H9 (cell line): ENCODE data around the gene SPZ1. TPM values are rescaled to one million over a fixed set of nuclear protein-coding genes. Genes with fewer than 3 reads are reported as not detected.
"Not testable (repeated sequence)": the region's sequence is repeated elsewhere in the genome, so short reads cannot be mapped to it uniquely, and the experiment has no call there.

ENCODE experiments used
- DNase-seq: peaks from one replicate; pipeline ENCODE4 v3.0.0-alpha.2; 2017
- H2AFZ ChIP-seq: one replicate; pipeline ENCODE4 v1.6.1; 2013; ENCODE audit warnings: mild to moderate bottlenecking, low read length, control low read depth, moderate library complexity
- H2AK5ac ChIP-seq: 2 replicates; pipeline ENCODE4 v1.6.1; 2013; ENCODE audit warnings: low read length, control low read depth, mixed read lengths; ENCODE audit not compliant: insufficient read length
- H2BK120ac ChIP-seq: one replicate; pipeline ENCODE4 v1.6.1; 2013; ENCODE audit warnings: low read depth, mild to moderate bottlenecking, low read length, control low read depth, inconsistent platforms; ENCODE audit not compliant: poor library complexity, severe bottlenecking
- H2BK12ac ChIP-seq: 2 replicates; pipeline ENCODE4 v1.6.1; 2013; ENCODE audit warnings: low read length, control low read depth, mixed read lengths, low read depth; ENCODE audit not compliant: insufficient read length
- H2BK15ac ChIP-seq: 2 replicates; pipeline ENCODE4 v1.6.1; 2013; ENCODE audit warnings: low read depth, low read length, control low read depth
- H2BK20ac ChIP-seq: one replicate; pipeline ENCODE4 v1.6.1; 2013; ENCODE audit warnings: low read depth, mild to moderate bottlenecking, low read length, control low read depth, inconsistent platforms; ENCODE audit not compliant: poor library complexity, severe bottlenecking
- H2BK5ac ChIP-seq: 2 replicates; pipeline ENCODE4 v1.6.1; 2013; ENCODE audit warnings: low read length, control low read depth, mixed read lengths; ENCODE audit not compliant: insufficient read length
- H3K14ac ChIP-seq: 2 replicates; pipeline ENCODE4 v1.6.1; 2013; ENCODE audit warnings: low read length, control low read depth; ENCODE audit not compliant: insufficient read depth
- H3K18ac ChIP-seq: 2 replicates; pipeline ENCODE4 v1.6.1; 2013; ENCODE audit warnings: low read depth, mild to moderate bottlenecking, mixed read lengths, low read length, control low read depth; ENCODE audit not compliant: insufficient read length
- H3K23ac ChIP-seq: 2 replicates; pipeline ENCODE4 v1.6.1; 2013; ENCODE audit warnings: low read length, control low read depth, mixed read lengths, low read depth; ENCODE audit not compliant: insufficient read length
- H3K23me2 ChIP-seq: 2 replicates; pipeline ENCODE4 v1.6.1; 2013; ENCODE audit warnings: low read depth, mild to moderate bottlenecking, mixed read lengths, low read length, control low read depth; ENCODE audit not compliant: insufficient read length, poor library complexity, severe bottlenecking
- H3K27ac ChIP-seq: 2 replicates; pipeline ENCODE4 v1.5.1; 2013; ENCODE audit warnings: low read length, control low read depth, mixed read lengths, low read depth; ENCODE audit not compliant: insufficient read length
- H3K27me3 ChIP-seq: 2 replicates; pipeline ENCODE4 v1.6.1; 2013; ENCODE audit warnings: low read length, control low read depth, inconsistent platforms; ENCODE audit not compliant: insufficient read depth
- H3K4ac ChIP-seq: 2 replicates; pipeline ENCODE4 v1.6.1; 2013; ENCODE audit warnings: low read depth, mild to moderate bottlenecking, control low read depth, inconsistent platforms, low read length, moderate library complexity
- H3K4me1 ChIP-seq: 2 replicates; pipeline ENCODE4 v1.6.1; 2013; ENCODE audit warnings: low read length, control low read depth, inconsistent platforms; ENCODE audit not compliant: insufficient read depth
- H3K4me2 ChIP-seq: 2 replicates; pipeline ENCODE4 v1.6.1; 2013; ENCODE audit warnings: low read length, control low read depth, mixed read lengths; ENCODE audit not compliant: insufficient read length, insufficient read depth
- H3K56ac ChIP-seq: 2 replicates; pipeline ENCODE4 v1.6.1; 2013; ENCODE audit warnings: low read depth, mild to moderate bottlenecking, mixed read lengths, low read length, control low read depth; ENCODE audit not compliant: insufficient read length
- H3K79me1 ChIP-seq: 2 replicates; pipeline ENCODE4 v1.6.1; 2013; ENCODE audit warnings: low read depth, mild to moderate bottlenecking, moderate library complexity, low read length, control low read depth, inconsistent platforms; ENCODE audit not compliant: insufficient read depth, poor library complexity, severe bottlenecking
- H3K79me2 ChIP-seq: 2 replicates; pipeline ENCODE4 v1.6.1; 2013; ENCODE audit warnings: low read length, control low read depth, inconsistent platforms; ENCODE audit not compliant: insufficient read depth
- H3K9ac ChIP-seq: 2 replicates; pipeline ENCODE4 v1.6.1; 2013; ENCODE audit warnings: low read length, control low read depth, mixed read lengths; ENCODE audit not compliant: insufficient read length; ENCODE audit errors: extremely low read depth
- H3K9me3 ChIP-seq: one replicate; pipeline ENCODE4 v1.6.1; 2013; ENCODE audit warnings: low read depth, low read length, inconsistent platforms; ENCODE audit not compliant: control insufficient read depth
- H3T11ph ChIP-seq: one replicate; pipeline ENCODE4 v1.6.1; 2013; ENCODE audit warnings: mild to moderate bottlenecking, low read length, control low read depth, inconsistent platforms
- H4K20me1 ChIP-seq: one replicate; pipeline ENCODE4 v1.6.1; 2013; ENCODE audit not compliant: control insufficient read depth, insufficient read length, insufficient read depth
- H4K5ac ChIP-seq: 2 replicates; pipeline ENCODE4 v1.6.1; 2013; ENCODE audit warnings: low read depth, mild to moderate bottlenecking, mixed read lengths, low read length, control low read depth; ENCODE audit not compliant: insufficient read length
- H4K8ac ChIP-seq: replicated peaks from 2 replicates; pipeline ENCODE4 v1.6.1; 2013; ENCODE audit warnings: low read length, control low read depth, mixed read lengths, low read depth; ENCODE audit not compliant: insufficient read length
- H4K91ac ChIP-seq: 2 replicates; pipeline ENCODE4 v1.6.1; 2013; ENCODE audit warnings: low read depth, mild to moderate bottlenecking, moderate library complexity, mixed read lengths, low read length, control low read depth; ENCODE audit not compliant: insufficient read length
- H3K27ac Mint-ChIP-seq, 3 experiments: 2 replicates in 2 of 3; 3 replicates in 1 of 3; pipeline ENCODE4 v1.8.0; 2020 to 2021; ENCODE audit warnings: mixed read lengths in 3 of 3, mild to moderate bottlenecking in 1 of 3, moderate library complexity in 1 of 3
- H3K27me3 Mint-ChIP-seq: 2 replicates; pipeline ENCODE4 v1.8.0; 2021; ENCODE audit warnings: low read depth, mild to moderate bottlenecking, moderate library complexity, mixed read lengths
- H3K36me3 Mint-ChIP-seq, 3 experiments: 2 replicates in 2 of 3; 3 replicates in 1 of 3; pipeline ENCODE4 v1.8.0; 2020 to 2021; ENCODE audit warnings: low read depth in 3 of 3, mixed read lengths in 3 of 3; ENCODE audit not compliant: insufficient read depth in 1 of 3
- H3K4me1 Mint-ChIP-seq, 2 experiments: 2 replicates each; pipeline ENCODE4 v1.8.0; 2020; ENCODE audit warnings: mixed read lengths in 2 of 2
- H3K4me3 Mint-ChIP-seq, 2 experiments: 2 replicates in 1 of 2; 3 replicates in 1 of 2; pipeline ENCODE4 v1.8.0; 2020 to 2021; ENCODE audit warnings: mild to moderate bottlenecking in 2 of 2, mixed read lengths in 2 of 2, moderate library complexity in 1 of 2
- H3K9me3 Mint-ChIP-seq, 2 experiments: 2 replicates in 1 of 2; 3 replicates in 1 of 2; pipeline ENCODE4 v1.8.0; 2020; ENCODE audit warnings: mild to moderate bottlenecking in 2 of 2, mixed read lengths in 2 of 2, moderate library complexity in 1 of 2
- WGBS: extraction: QIAGEN DNeasy Blood & Tissue Kit; methylation state at CpG from one replicate; pipeline ENCODE4 v1.1.7; 2013; ENCODE audit warnings: missing lambda C conversion rate, low lambda C conversion rate, mixed read lengths; ENCODE audit not compliant: insufficient read length; ENCODE audit errors: extremely low coverage; 5-methylcytosine and 5-hydroxymethylcytosine counted together
- total RNA-seq: library from RNA; stranded (reverse); gene quantifications from 2 replicates; pipeline ENCODE4 v1.2.1, GENCODE V29; 2021

Gene SPZ1
- total RNA-seq, 1 experiment from 2014 or later: not detected

- not testable (repeated sequence) for H2AK5ac ChIP-seq, H3K4ac ChIP-seq, H3K4me1 ChIP-seq, H2BK120ac ChIP-seq, H3T11ph ChIP-seq, H3K4me3 Mint-ChIP-seq, H3K18ac ChIP-seq, H4K20me1 ChIP-seq, H2BK20ac ChIP-seq, H3K56ac ChIP-seq, H4K5ac ChIP-seq, H3K27me3 Mint-ChIP-seq, H3K27ac ChIP-seq, H3K9me3 ChIP-seq, H4K91ac ChIP-seq, H3K27ac Mint-ChIP-seq, H3K36me3 Mint-ChIP-seq, H3K79me1 ChIP-seq, H3K79me2 ChIP-seq, H3K23ac ChIP-seq, H3K9ac ChIP-seq, H2BK15ac ChIP-seq, DNase-seq, H3K4me2 ChIP-seq, H2AFZ ChIP-seq, H4K8ac ChIP-seq, H2BK5ac ChIP-seq, H3K14ac ChIP-seq, H2BK12ac ChIP-seq, H3K27me3 ChIP-seq, H3K23me2 ChIP-seq
- peaks cover 14 to 17% of the 10 kb centered on the region in 2 experiments for H3K4me1 Mint-ChIP-seq
- WGBS: no CpG with 5 or more reads among the region's 34 CpGs
- H3K9me3 Mint-ChIP-seq: peaks cover 15 to 16% of the 10 kb centered on the region in 2 experiments
These were observed 18.5 kb upstream of the SPZ1 start for GRCh38 chr5:80301342-80301741.
